ENCODE results near the gene PTPRJ.

The PTPRJ gene

DNA sequence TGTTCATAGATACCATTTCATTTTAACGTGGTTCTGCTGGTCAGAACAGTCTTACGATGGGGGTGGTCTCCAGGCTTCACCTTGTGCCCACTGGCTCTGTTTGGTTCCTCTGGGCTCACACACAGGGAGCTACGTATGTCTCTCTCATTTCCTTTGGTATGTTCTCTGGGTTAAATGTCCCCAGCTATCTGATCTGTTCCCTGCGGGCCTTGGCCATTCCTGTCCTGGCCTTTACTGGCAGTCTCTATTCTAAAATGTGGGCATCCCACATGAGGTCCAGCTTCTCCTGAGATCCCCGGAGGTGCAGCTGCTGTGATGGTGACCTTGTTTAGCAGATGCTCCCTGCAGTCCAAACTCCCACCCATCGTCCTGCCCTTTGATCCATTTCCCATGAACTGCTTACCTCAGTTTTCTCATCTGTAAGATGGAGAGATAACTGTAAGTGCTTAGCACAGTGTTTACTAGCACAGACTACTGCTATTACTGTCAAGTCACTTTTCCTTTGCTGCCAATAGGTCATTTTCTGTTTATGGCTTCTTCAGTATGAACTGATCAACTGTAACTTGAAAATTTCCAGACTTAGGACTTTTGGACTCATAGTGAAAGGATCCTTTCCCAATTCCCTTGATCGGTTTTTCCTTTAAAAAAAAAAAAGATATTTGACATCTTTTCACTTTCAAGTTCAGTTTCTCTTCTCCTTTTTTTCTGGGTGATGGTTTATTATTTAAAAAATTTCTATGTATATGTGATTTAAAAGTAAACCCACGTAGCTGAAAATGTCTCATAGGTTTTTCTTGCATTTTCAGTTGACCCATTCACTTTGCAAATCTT lies 92.9 kb downstream of the PTPRJ start:
- Histone ChIP-seq H3K9ac (ENCODE audit: low read depth, low read length) (no peak overlapping the region), H3K27me3 (ENCODE audit: insufficient read depth, low read length) (no peaks in the 10 kb centered on the region), H3K27ac (ENCODE audit: low read length) (no peak overlapping the region), H3K4me3 (ENCODE audit: low read length) (no peak overlapping the region), H3K9me3 (ENCODE audit: insufficient read depth, low read depth, low read length) (no peaks in the 10 kb centered on the region), H3K36me3 (ENCODE audit: insufficient read depth, low read depth, low read length) (no peaks in the 10 kb centered on the region), H3K4me1 (ENCODE audit: insufficient read depth, low read length) (no peaks in the 10 kb centered on the region)

DNA sequence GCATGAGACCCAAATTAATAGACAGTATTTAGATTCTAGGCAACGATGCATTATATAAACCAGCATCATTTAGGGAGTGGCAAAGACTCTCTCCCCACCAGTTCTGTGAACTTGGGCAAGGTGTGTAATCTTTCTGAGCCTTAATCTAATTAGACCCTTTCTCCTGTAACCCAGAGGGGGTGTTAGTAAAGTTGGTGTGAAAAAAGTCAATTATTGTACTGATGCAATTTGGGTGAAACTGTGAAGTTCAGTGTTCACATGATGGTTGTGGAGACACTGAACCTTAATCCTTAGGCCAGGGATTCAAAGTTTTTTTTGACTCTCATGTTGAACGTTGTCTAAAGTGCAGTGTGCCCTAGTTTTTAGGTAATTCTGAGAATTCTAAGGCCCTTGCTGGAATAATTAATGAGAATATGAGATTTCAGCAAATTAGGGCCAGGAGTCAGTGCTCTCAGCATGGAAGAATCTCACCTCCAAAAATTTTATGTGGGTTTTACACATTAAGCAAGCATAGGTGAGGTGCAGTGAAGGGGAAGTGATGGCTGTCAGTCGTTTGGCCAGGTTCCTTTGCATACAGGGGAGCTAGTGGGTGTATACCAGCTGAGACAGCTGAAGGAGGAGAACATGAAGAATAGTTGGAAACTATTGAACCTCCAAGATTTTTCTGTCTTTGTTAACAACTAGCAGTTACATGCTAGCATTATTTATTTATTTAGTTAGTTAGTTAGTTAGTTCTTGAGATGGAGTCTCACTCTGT lies 94.2 kb downstream of the PTPRJ start:
- H3K9ac ChIP-seq (ENCODE audit: low read depth, low read length), result no peak overlapping the region

GRCh38 chr11:48075637-48076036 lies 95.3 kb downstream of the PTPRJ start:
- H3K27me3 ChIP-seq (ENCODE audit: insufficient read depth, low read length), result no peaks in the 10 kb centered on the region
- H3K27ac ChIP-seq (ENCODE audit: low read length), result no peak overlapping the region
- H3K9ac ChIP-seq (ENCODE audit: low read depth, low read length), result no peak overlapping the region
- no peaks in the 10 kb centered on the region; the same call in 1 of the 2 replicates for H3K4me1 ChIP-seq (ENCODE audit: insufficient read depth, low read length)
- H3K9me3 ChIP-seq (ENCODE audit: insufficient read depth, low read depth, low read length), result no peaks in the 10 kb centered on the region
- H3K4me3 ChIP-seq (ENCODE audit: low read length), result no peak overlapping the region
- H3K36me3 ChIP-seq (ENCODE audit: insufficient read depth, low read depth, low read length), result no peaks in the 10 kb centered on the region

More for the DNA sequence above, 94.2 kb downstream of the PTPRJ start:
- H3K4me1 ChIP-seq (ENCODE audit: insufficient read depth, low read length), result no peaks in the 10 kb centered on the region
- no peak overlapping the region for H3K4me3 ChIP-seq (ENCODE audit: low read length)
- no peaks in the 10 kb centered on the region for H3K36me3 ChIP-seq (ENCODE audit: insufficient read depth, low read depth, low read length)
- no peak overlapping the region for H3K27ac ChIP-seq (ENCODE audit: low read length)
- no peaks in the 10 kb centered on the region for H3K27me3 ChIP-seq (ENCODE audit: insufficient read depth, low read length)
- no peaks in the 10 kb centered on the region for H3K9me3 ChIP-seq (ENCODE audit: insufficient read depth, low read depth, low read length)

- H3K27ac ChIP-seq (ENCODE audit: low read length), result no peak overlapping the region
- no peaks in the 10 kb centered on the region for H3K27me3 ChIP-seq (ENCODE audit: insufficient read depth, low read length)
- no peak overlapping the region for H3K4me3 ChIP-seq (ENCODE audit: low read length)
- H3K9ac ChIP-seq (ENCODE audit: low read depth, low read length), result no peak overlapping the region
- H3K4me1 ChIP-seq (ENCODE audit: insufficient read depth, low read length), result no peaks in the 10 kb centered on the region; the same call in 1 of the 2 replicates
- no peaks in the 10 kb centered on the region for H3K9me3 ChIP-seq (ENCODE audit: insufficient read depth, low read depth, low read length)
- H3K36me3 ChIP-seq (ENCODE audit: insufficient read depth, low read depth, low read length), result no peaks in the 10 kb centered on the region
These were observed 96.9 kb downstream of the PTPRJ start for GRCh38 chr11:48077251-48077650.

GRCh38 chr11:48078689-48079088 lies 98.3 kb downstream of the PTPRJ start:
- no peaks in the 10 kb centered on the region for H3K36me3 ChIP-seq (ENCODE audit: insufficient read depth, low read depth, low read length)
- no peaks in the 10 kb centered on the region; the same call in 1 of the 2 replicates for H3K4me1 ChIP-seq (ENCODE audit: insufficient read depth, low read length)
- no peak overlapping the region for H3K4me3 ChIP-seq (ENCODE audit: low read length)
- H3K27me3 ChIP-seq (ENCODE audit: insufficient read depth, low read length), result no peaks in the 10 kb centered on the region
- H3K9ac ChIP-seq (ENCODE audit: low read depth, low read length), result no peak overlapping the region
- H3K9me3 ChIP-seq (ENCODE audit: insufficient read depth, low read depth, low read length), result no peaks in the 10 kb centered on the region
- H3K27ac ChIP-seq (ENCODE audit: low read length), result no peak overlapping the region

DNA sequence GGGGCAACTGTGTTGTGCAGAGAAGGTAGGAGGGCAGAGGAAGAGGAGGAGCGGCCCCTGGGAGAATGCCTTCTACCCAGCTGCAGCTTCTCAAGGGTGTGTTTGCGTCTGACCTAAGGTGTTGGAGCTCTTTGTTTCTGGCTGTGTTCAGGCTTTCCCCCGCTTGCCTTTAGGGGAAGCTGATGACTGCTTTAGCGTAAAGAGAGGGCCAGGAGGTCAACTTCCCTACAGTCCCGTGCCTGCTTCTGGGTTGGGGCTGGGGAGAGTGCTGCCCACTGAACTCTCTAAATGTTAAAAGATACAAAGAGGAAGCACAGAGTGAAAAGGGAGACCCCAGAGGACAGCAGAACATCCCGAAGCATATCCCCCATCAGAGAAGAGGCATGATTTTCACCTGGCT lies 99.2 kb downstream of the PTPRJ start:
- H3K9ac ChIP-seq (ENCODE audit: low read depth, low read length), result no peak overlapping the region
- H3K36me3 ChIP-seq (ENCODE audit: insufficient read depth, low read depth, low read length), result no peaks in the 10 kb centered on the region
- peaks cover 3% of the 10 kb centered on the region; the same call in 1 of the 2 replicates for H3K9me3 ChIP-seq (ENCODE audit: insufficient read depth, low read depth, low read length)
- H3K4me1 ChIP-seq (ENCODE audit: insufficient read depth, low read length), result no peaks in the 10 kb centered on the region; the same call in 1 of the 2 replicates
- H3K27me3 ChIP-seq (ENCODE audit: insufficient read depth, low read length), result no peaks in the 10 kb centered on the region
- H3K4me3 ChIP-seq (ENCODE audit: low read length), result no peak overlapping the region
- H3K27ac ChIP-seq (ENCODE audit: low read length), result no peak overlapping the region

- Histone ChIP-seq H3K27me3 (ENCODE audit: insufficient read depth, low read length) (no peaks in the 10 kb centered on the region), H3K27ac (ENCODE audit: low read length) (no peak overlapping the region), H3K9ac (ENCODE audit: low read depth, low read length) (no peak overlapping the region)
These were observed 100.0 kb downstream of the PTPRJ start for GRCh38 chr11:48080301-48080861.

GRCh38 chr11:48081151-48082010 lies 101.0 kb downstream of the PTPRJ start:
- no peak overlapping the region for H3K9ac ChIP-seq (ENCODE audit: low read depth, low read length)
- peaks cover 3% of the 10 kb centered on the region; the same call in 1 of the 2 replicates for H3K9me3 ChIP-seq (ENCODE audit: insufficient read depth, low read depth, low read length)
- no peak overlapping the region for H3K27ac ChIP-seq (ENCODE audit: low read length)
- H3K4me1 ChIP-seq (ENCODE audit: insufficient read depth, low read length), result no peaks in the 10 kb centered on the region; the same call in 1 of the 2 replicates
- H3K4me3 ChIP-seq (ENCODE audit: low read length), result no peak overlapping the region
- H3K27me3 ChIP-seq (ENCODE audit: insufficient read depth, low read length), result no peaks in the 10 kb centered on the region
- H3K36me3 ChIP-seq (ENCODE audit: insufficient read depth, low read depth, low read length), result no peaks in the 10 kb centered on the region

More at GRCh38 chr11:48080301-48080861, 100.0 kb downstream of the PTPRJ start:
- Histone ChIP-seq H3K36me3 (ENCODE audit: insufficient read depth, low read depth, low read length) (no peaks in the 10 kb centered on the region), H3K9me3 (ENCODE audit: insufficient read depth, low read depth, low read length) (peaks cover 3% of the 10 kb centered on the region; the same call in 1 of the 2 replicates), H3K4me1 (ENCODE audit: insufficient read depth, low read length) (no peaks in the 10 kb centered on the region; the same call in 1 of the 2 replicates), H3K4me3 (ENCODE audit: low read length) (no peak overlapping the region)

DNA sequence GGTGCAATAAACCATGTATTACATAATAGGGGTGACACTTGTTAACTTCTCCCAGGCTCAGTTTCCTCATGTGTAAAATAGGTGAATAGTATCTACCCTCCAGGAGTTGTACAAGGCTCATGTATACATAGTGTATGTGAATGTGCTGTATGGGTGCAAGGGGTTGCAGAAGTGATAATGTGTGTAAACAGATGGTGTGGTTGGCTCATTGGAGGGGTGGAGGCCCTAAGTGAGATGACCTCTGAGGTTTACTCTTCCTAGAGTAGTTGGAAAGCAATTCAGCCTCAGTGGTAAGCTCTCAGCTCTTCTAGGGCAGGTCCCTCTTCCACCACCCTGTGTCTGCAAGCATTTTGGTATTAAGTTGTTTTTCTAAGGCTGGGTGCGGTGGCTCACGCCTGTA lies 102.4 kb downstream of the PTPRJ start:
- Histone ChIP-seq H3K27ac (ENCODE audit: low read length) (no peak overlapping the region), H3K9ac (ENCODE audit: low read depth, low read length) (no peak overlapping the region), H3K4me1 (ENCODE audit: insufficient read depth, low read length) (no peaks in the 10 kb centered on the region; the same call in 1 of the 2 replicates), H3K27me3 (ENCODE audit: insufficient read depth, low read length) (no peaks in the 10 kb centered on the region), H3K36me3 (ENCODE audit: insufficient read depth, low read depth, low read length) (no peaks in the 10 kb centered on the region), H3K4me3 (ENCODE audit: low read length) (no peak overlapping the region), H3K9me3 (ENCODE audit: insufficient read depth, low read depth, low read length) (peaks cover 3% of the 10 kb centered on the region; the same call in 1 of the 2 replicates)

DNA sequence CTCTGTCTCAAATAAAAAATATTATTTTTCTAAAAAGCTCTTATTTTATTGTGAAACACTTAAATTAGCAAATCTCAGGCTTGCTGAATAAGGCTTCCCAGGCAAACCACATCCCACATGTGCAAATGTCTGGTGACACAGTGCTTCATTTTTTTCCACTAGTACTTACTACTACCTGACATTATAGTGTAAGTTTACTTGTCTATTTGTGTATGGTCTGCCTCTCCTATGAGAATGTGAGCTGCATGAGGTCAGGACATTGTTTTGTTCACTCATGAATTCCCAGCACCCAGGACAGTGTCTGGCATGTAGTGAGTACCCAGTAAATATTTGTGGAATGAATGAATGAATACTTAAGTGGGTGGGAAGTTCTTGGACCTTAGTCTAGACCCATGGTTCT lies 103.1 kb downstream of the PTPRJ start:
- Histone ChIP-seq H3K4me1 (ENCODE audit: insufficient read depth, low read length) (peaks cover 3% of the 10 kb centered on the region; the same call in 1 of the 2 replicates), H3K4me3 (ENCODE audit: low read length) (no peak overlapping the region), H3K27me3 (ENCODE audit: insufficient read depth, low read length) (no peaks in the 10 kb centered on the region), H3K27ac (ENCODE audit: low read length) (no peak overlapping the region), H3K36me3 (ENCODE audit: insufficient read depth, low read depth, low read length) (no peaks in the 10 kb centered on the region), H3K9me3 (ENCODE audit: insufficient read depth, low read depth, low read length) (peaks cover 3% of the 10 kb centered on the region; the same call in 1 of the 2 replicates), H3K9ac (ENCODE audit: low read depth, low read length) (no peak overlapping the region)

DNA sequence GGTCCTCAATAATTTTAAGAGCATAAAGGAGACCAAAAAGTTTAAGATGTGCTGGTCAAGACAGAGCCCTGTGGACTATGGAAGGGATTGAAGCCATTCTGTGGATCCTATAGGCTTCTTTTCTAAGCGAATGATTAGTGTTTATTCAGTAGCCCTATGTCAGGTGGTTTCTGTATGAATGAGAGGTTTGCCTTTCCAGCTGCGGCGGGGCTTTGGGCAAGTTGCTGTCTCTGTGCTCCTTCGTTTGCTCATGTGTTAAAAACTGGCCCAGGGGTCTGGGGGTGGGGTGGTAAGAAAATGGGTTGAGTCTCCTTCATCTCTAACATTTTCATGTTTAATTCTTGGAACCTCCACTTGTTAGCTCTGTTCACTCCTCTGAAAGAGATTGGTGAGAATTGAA lies 105.3 kb downstream of the PTPRJ start:
- Histone ChIP-seq H3K27ac (ENCODE audit: low read length) (no peak overlapping the region), H3K9me3 (ENCODE audit: insufficient read depth, low read depth, low read length) (peaks cover 3% of the 10 kb centered on the region; the same call in 1 of the 2 replicates), H3K4me1 (ENCODE audit: insufficient read depth, low read length) (peaks cover 7% of the 10 kb centered on the region; the same call in 1 of the 2 replicates), H3K4me3 (ENCODE audit: low read length) (no peak overlapping the region), H3K27me3 (ENCODE audit: insufficient read depth, low read length) (no peaks in the 10 kb centered on the region), H3K36me3 (ENCODE audit: insufficient read depth, low read depth, low read length) (no peaks in the 10 kb centered on the region), H3K9ac (ENCODE audit: low read depth, low read length) (no peak overlapping the region)
